Ammon's horn (tissue), 1 donor: ENCODE data around the gene CPM.
"Not testable (repeated sequence)": the region's sequence is repeated elsewhere in the genome, so short reads cannot be mapped to it uniquely, and the experiment has no call there.

Experiments used
- DNase-seq: peaks from one replicate; pipeline ENCODE4 v3.0.0-alpha.2; 2016; ENCODE audit warnings: low spot score

CPM gene

GRCh38 chr12:68851592-68852306, 81.2 kb downstream of the CPM start:
- DNase-seq, result no peak

GRCh38 chr12:68850390-68850789, 82.6 kb downstream of the CPM start:
- DNase-seq, result no peak

GRCh38 chr12:68846811-68847210, 86.2 kb downstream of the CPM start:
- no peak for DNase-seq

- no peak for DNase-seq
Observed at GRCh38 chr12:68844788-68845695, 87.9 kb downstream of the CPM start.

- no peak for DNase-seq
Observed at GRCh38 chr12:68844318-68844745, 88.6 kb downstream of the CPM start.

GRCh38 chr12:68842784-68843567, 90.0 kb downstream of the CPM start:
- DNase-seq, result no peak

GRCh38 chr12:68842123-68842522, 90.8 kb downstream of the CPM start:
- DNase-seq, result no peak

GRCh38 chr12:68841717-68842116, 91.3 kb downstream of the CPM start:
- no peak for DNase-seq

GRCh38 chr12:68841175-68841574, 91.8 kb downstream of the CPM start:
- DNase-seq, result not testable (repeated sequence)

- DNase-seq, result no peak
Observed at GRCh38 chr12:68839183-68840147, 93.5 kb downstream of the CPM start.

GRCh38 chr12:68838046-68838886, 94.7 kb downstream of the CPM start:
- no peak for DNase-seq

GRCh38 chr12:68837215-68837614, 95.8 kb downstream of the CPM start:
- DNase-seq, result no peak

GRCh38 chr12:68835333-68835908, 97.5 kb downstream of the CPM start:
- no peak for DNase-seq

GRCh38 chr12:68833508-68833907, 99.5 kb downstream of the CPM start:
- no peak for DNase-seq

- DNase-seq, result no peak
Observed at GRCh38 chr12:68832504-68832867, 100.5 kb downstream of the CPM start.

- no peak for DNase-seq
Observed at GRCh38 chr12:68831751-68832503, 101.0 kb downstream of the CPM start.

GRCh38 chr12:68831272-68831671, 101.7 kb downstream of the CPM start:
- no peak for DNase-seq

GRCh38 chr12:68828672-68829068, 104.3 kb downstream of the CPM start:
- no peak for DNase-seq
